Measurements from ENCODE around the gene TP53RK.

GRCh38 chr20:46674253-46675083, 14.8 kb downstream of the TP53RK start:
- TF ChIP-seq ZNF660 (tag by site-specific recombination; IDR thresholded peaks at IDR 0.05) (no peak), KLF17 (tag by site-specific recombination; IDR thresholded peaks at IDR 0.05) (no peak), ZNF610 (tag by site-specific recombination; IDR thresholded peaks at IDR 0.05; ENCODE audit: borderline replicate concordance) (no peak)
- TF ChIP-seq, protein P1, sequence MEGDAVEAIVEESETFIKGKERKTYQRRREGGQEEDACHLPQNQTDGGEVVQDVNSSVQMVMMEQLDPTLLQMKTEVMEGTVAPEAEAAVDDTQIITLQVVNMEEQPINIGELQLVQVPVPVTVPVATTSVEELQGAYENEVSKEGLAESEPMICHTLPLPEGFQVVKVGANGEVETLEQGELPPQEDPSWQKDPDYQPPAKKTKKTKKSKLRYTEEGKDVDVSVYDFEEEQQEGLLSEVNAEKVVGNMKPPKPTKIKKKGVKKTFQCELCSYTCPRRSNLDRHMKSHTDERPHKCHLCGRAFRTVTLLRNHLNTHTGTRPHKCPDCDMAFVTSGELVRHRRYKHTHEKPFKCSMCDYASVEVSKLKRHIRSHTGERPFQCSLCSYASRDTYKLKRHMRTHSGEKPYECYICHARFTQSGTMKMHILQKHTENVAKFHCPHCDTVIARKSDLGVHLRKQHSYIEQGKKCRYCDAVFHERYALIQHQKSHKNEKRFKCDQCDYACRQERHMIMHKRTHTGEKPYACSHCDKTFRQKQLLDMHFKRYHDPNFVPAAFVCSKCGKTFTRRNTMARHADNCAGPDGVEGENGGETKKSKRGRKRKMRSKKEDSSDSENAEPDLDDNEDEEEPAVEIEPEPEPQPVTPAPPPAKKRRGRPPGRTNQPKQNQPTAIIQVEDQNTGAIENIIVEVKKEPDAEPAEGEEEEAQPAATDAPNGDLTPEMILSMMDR (tag by site-specific recombination; IDR thresholded peaks at IDR 0.05), result no peak
- TF ChIP-seq, protein P2, sequence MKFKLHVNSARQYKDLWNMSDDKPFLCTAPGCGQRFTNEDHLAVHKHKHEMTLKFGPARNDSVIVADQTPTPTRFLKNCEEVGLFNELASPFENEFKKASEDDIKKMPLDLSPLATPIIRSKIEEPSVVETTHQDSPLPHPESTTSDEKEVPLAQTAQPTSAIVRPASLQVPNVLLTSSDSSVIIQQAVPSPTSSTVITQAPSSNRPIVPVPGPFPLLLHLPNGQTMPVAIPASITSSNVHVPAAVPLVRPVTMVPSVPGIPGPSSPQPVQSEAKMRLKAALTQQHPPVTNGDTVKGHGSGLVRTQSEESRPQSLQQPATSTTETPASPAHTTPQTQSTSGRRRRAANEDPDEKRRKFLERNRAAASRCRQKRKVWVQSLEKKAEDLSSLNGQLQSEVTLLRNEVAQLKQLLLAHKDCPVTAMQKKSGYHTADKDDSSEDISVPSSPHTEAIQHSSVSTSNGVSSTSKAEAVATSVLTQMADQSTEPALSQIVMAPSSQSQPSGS (tag by site-specific recombination; IDR thresholded peaks at IDR 0.05; ENCODE audit: low read depth), result no peak
